ENCODE data around the gene NEDD8. TPM values are rescaled to one million over a fixed set of nuclear protein-coding genes. Genes with fewer than 3 reads are reported as not detected.

The NEDD8 gene
- total and polyA plus RNA-seq, 2 of the 4 experiments (the other 2 are of a cell fraction): 167 to 375 TPM

DNA sequence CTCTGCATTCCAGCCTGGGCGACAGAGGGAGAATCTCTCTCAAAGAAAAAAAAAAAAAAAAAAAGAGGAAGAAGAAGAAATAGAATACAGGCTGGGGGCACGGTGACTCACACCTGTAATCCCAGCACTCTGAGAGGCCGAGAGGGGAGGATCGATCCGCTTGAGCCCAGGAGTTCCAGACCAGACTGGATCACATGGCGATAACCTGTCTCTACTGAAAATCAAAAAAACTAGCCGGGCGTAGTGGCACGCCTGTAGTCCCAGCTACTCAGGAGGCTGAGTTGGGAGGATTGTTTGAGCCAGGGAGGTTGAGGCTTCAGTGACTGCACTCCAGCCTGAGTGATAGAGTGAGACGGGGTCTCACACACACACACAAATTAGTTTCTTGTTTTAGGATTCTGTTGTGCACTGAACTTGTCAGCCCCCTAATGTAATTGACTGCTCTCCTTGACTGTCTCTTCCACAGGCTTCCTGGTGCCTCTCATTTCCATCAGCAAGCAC, 11.2 kb upstream of the NEDD8 start:
- peak overlapping the region; percentile 98 for H2AK5ac ChIP-seq (ENCODE audit: low read depth, low read length)
- H3K4me2 ChIP-seq (ENCODE audit: low read depth, low read length): peak overlapping the region; percentile 62
- peak overlapping the region; percentile 33; the same call in 1 of the 2 replicates for H2BK20ac ChIP-seq (ENCODE audit: low read depth, low read length)
- WGBS, 2 experiments (ENCODE audit: extremely low coverage in 2 of 2, insufficient read length in 1 of 2): 80% methylated on average over 1 of the region's 10 CpGs; no CpG with 5 or more reads in 1 of the 2 experiments
- H3K14ac ChIP-seq (replicated peaks; ENCODE audit: low read depth, low read length): peak overlapping the region; percentile 88
- peaks cover 20% of the 10 kb centered on the region for H3K36me3 ChIP-seq (ENCODE audit: control insufficient read depth, insufficient read depth, low read length)
- no peak overlapping the region for H3K56ac ChIP-seq (ENCODE audit: extremely low read depth, insufficient read depth, low read length)
- H3K27ac ChIP-seq (ENCODE audit: insufficient read depth, low read length): peak overlapping the region; percentile 88
- in situ Hi-C loops (cut with MboI; ENCODE audit: low sequenced_read_pairs) (loop anchor here (5.0 kb wide), 1 partner anchor 54 kb away; the partner anchor contains the start of genes DHRS1 and NOP9), dilution Hi-C loops (cut with HindIII; ENCODE audit: low sequenced_read_pairs, unreplicated experiment) (no loop called here), intact Hi-C loops (cut with micrococcal nuclease) (loop anchor here (1.0 to 5.0 kb wide), 4 partner anchors 27 to 231 kb away; partner anchors contain the start of gene RABGGTA)
- peak overlapping the region; percentile 55 for H4K91ac ChIP-seq (ENCODE audit: insufficient read depth, low read depth, low read length)
- peak overlapping the region; percentile 82 for H3K4me3 ChIP-seq (ENCODE audit: insufficient read depth, low read depth, low read length)
- BruUV-seq (replicated peaks): no TSS peak
- no peaks in the 10 kb centered on the region for H3K9me3 ChIP-seq (ENCODE audit: control insufficient read depth, insufficient read depth, low read length)
- H2AFZ ChIP-seq (replicated peaks; ENCODE audit: low read length, poor library complexity): peak overlapping the region; percentile 89
- peak overlapping the region; percentile 59 for H3K9ac ChIP-seq (ENCODE audit: low read depth, low read length)
- no peak for DNase-seq
- peak overlapping the region; percentile 82 for H3K23ac ChIP-seq (ENCODE audit: low read depth, low read length)
- H3K9me1 ChIP-seq (ENCODE audit: insufficient read depth, low read length): peaks cover 18% of the 10 kb centered on the region
- H4K8ac ChIP-seq (ENCODE audit: low read depth in 2 of 2, low read length in 2 of 2): peak overlapping the region; percentile 86 to 91
- H3K27me3 ChIP-seq (ENCODE audit: control insufficient read depth, insufficient read depth, low read length): no peaks in the 10 kb centered on the region
- peaks cover 25 to 37% of the 10 kb centered on the region in 2 experiments for H3K79me1 ChIP-seq (ENCODE audit: low read depth in 1 of 2, low read length in 2 of 2)
- ATAC-seq (ENCODE audit: low read depth): no peak
- peaks cover 13% of the 10 kb centered on the region for H3K4me1 ChIP-seq (ENCODE audit: control insufficient read depth, insufficient read depth, low read length)
- POLR2A ChIA-PET (ENCODE audit: unreplicated experiment): interaction anchor here (0.7 kb wide), 1 partner anchor 13 kb away, joined by 11 read pairs; no protein-coding TSS in a partner anchor
- peak overlapping the region; percentile 15; the same call in 1 of the 3 replicates for H2BK15ac ChIP-seq (ENCODE audit: low read depth, low read length)
- no peak for TF ChIP-seq CHD1 (IDR thresholded peaks at IDR 0.05; ENCODE audit: low read depth, low read length)
- no peak for TF ChIP-seq MXI1 (IDR thresholded peaks at IDR 0.05; ENCODE audit: borderline replicate concordance, low read depth, low read length)
- TF ChIP-seq RAD21 (IDR thresholded peaks at IDR 0.05; ENCODE audit: low read length): no peak
- no peak for TF ChIP-seq BHLHE40 (IDR thresholded peaks at IDR 0.05; ENCODE audit: low read depth, low read length)
- no peak for TF ChIP-seq CEBPB (IDR thresholded peaks at IDR 0.05; ENCODE audit: low read depth, low read length)
- TF ChIP-seq FOS (IDR thresholded peaks at IDR 0.05; ENCODE audit: low read depth, low read length): no peak
- no peak for TF ChIP-seq RFX5 (IDR thresholded peaks at IDR 0.05; ENCODE audit: low read depth, low read length)
- no peak for TF ChIP-seq SMC3 (IDR thresholded peaks at IDR 0.05; ENCODE audit: low read depth, low read length)
- H4K20me1 ChIP-seq (ENCODE audit: insufficient read depth, low read length): peaks cover 4% of the 10 kb centered on the region
- peak overlapping the region; percentile 72 for H2BK120ac ChIP-seq (ENCODE audit: low read depth, low read length)
- H2AK9ac ChIP-seq (replicated peaks; ENCODE audit: low read depth, low read length, poor library complexity): peak overlapping the region; percentile 45
- 0 out of 2 replicates have a peak overlapping the region, but pooled peaks have one; percentile 16 for H3K18ac ChIP-seq (ENCODE audit: low read depth, low read length)
- H2BK5ac ChIP-seq (ENCODE audit: low read depth, low read length, poor library complexity, severe bottlenecking): peak overlapping the region; percentile 49
- CTCF ChIA-PET: interaction anchor here (0.7 to 2.5 kb wide), 9 partner anchors 8 to 199 kb away, joined by 3 to 23 read pairs (median 4); partner anchors contain the start of genes DHRS1, LTB4R, NOP9 and RABGGTA
- peak overlapping the region; percentile 82 for H3K4ac ChIP-seq (ENCODE audit: low read depth, low read length)
- peak overlapping the region; percentile 93 for H4K5ac ChIP-seq (ENCODE audit: low read depth, low read length)

All from IMR-90 (cell line).